Measurements from ENCODE around the gene RITA1.

RITA1 gene

DNA sequence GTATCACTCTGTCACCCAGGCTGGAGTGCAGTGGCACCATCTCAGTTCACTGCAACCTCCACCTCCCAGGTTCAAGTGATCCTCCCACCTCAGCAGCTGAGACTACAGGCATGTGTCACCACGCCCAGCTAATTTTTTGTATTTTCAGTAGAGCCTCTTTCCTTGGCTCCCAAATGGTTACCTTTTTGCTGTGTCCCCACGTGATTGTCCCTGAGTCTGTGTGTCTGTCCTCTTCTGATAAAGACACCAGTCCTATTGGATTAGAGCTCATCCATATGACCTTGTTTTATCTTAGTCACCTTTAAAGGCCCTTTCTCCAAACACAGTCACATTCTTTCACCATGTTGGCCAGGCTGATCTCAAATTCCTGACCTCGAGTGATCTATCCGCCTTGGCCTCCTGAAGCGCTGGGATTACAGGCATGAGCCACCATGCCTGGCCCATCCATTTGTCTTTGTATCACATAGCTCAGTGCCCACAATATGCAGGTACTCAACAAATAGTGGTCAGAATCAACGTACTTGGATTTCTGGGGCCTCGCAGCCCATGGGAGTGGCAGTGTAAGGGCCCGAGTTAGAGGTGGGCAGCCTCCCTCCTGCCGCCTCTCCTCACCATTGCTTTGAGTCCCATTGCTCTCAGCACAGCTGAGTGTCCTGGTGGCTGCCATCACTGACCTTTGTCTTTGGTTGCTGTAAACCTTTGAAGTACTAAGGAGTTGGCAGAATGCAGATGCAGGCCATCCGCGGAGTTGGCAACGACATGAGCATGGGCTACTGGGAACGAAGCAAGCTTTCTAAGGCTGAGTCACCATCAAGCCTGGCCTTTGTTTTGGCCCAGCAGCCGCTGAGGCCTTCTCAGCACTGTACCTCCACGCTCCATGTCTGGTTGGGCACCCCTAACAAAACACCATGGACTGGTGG, 45.1 kb downstream of the RITA1 start:
- no peak for DNase-seq (ENCODE audit: low read depth)

DNA sequence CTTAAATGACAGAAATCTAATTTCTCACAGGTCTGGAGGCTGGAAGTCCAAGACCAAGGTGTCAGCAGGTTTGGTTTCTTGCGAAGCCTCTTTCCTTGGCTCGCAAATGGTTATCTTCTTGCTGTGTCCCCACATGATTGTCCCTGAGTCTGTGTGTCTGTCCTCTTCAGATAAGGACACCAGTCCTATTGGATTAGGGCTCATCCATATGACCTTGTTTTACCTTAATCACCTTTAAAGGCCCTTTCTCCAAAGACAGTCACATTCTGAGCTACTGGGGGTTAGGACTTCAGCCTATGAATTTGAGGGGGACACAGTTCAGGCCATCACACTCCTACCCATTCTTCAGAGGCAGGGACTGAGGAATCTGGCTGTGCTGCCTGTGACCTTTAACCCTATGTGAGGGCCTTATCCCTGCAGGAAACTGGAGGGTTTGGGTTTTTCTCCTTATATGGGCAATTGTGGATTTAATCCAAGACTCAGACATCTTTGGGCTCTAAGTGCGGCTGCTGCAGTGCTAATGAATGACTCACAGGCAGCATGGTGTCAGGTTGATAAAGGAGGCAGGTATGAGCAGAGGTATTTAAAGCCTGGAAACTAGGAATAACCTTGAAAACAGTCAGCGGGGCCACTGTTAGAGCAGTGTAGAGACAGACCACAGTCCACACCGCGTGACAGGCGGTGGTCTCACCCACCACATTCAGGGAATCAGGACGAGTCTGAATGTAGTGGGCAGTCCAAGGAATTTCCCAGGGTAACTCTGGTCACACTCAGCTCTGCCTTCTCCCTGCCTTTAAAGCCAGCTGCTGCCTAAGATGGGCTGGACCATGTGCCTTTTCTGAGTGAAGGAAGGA, 45.9 kb downstream of the RITA1 start:
- DNase-seq (ENCODE audit: low read depth): no peak

DNA sequence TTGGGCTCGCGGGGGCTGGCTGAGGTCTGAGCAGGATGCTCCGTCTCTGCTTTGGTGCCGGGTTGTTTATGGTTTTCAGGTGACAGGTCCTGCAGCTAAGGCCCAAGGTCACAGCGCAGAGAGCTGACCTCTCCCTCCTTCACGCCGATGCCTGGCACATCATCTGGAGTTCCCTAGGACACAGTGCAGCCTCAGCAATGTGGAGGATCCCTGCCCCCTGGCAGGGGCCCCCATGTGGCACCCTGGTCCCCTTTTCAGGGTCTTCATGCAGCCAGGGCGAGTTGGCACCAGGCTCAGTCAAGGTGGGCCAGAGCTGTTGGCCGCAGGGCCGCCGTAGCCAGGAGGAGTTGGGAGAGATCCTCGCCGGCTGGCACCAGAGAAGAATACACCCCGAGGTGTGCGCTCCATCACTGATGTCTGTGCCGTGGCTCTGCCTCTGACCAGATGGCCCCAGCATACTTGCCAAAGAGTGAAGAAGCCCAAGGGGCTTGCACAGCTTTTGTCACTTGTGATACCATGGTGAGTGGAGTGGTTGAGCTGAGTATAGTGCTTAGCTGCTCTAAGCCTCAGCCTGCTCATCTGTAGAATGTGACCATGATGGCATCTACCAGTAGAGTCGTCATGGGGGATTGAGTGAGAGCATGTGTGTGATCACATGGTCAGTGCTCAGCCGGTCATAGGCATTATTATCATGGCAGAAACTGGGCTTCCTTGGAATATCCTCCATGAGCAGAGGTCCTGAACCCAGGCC, 46.7 kb downstream of the RITA1 start:
- DNase-seq (ENCODE audit: low read depth): no peak

DNA sequence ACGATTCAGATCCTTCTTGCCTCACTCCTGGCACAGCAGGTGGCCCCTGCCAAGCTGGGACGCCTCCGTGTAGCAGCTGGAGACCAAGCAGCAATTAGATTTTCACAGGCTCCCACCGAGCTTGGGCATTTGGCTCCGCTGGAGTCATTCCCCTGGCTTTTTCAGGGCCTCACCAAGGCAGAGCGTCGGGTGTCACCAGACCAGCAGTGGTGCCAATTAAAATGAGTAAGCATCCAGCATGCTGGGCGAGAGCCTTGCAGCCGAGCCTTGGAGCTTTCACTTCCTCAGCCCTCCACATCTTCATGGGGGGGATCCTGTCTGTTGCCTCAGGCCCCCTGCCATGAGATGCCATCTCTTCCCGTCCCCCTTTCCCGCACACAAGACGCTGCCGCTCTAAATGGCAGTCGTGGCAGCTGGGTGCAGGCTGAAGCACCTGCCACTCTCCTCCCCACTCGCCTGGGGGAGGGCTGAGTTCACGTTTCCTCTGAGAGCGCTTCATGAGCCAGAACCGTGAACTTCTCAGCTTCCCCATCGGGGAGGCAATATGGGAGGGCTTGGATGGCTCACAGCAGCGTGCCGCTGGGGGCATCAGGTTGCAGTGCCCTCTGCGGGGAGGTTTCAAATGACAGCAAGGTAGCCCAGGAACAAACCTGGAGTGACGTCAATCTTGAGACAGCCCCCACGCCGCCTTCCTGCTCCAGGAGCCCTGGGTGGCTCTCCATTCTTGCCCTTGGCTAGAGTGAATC, 47.5 kb downstream of the RITA1 start:
- DNase-seq (ENCODE audit: low read depth): no peak

DNA sequence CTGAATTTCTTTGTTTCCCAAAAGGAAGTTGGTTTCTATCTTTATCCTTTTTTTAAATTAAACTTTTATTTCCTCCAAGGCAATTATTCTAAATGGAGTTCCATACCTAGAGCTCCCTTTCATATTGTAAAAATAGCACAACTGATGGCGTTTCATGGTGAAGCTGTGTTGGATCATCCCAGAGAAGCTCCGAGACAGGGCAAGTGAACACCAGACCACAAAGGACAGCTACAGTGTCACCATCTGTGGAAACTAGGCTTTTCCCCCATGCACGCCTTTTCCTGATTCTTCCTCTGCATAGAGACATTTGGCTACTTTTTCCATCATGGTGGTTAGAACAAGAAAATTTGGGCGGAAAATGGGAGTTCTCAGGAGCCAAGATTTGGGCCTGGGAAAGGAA, 48.4 kb downstream of the RITA1 start:
- no peak for DNase-seq (ENCODE audit: low read depth)

DNA sequence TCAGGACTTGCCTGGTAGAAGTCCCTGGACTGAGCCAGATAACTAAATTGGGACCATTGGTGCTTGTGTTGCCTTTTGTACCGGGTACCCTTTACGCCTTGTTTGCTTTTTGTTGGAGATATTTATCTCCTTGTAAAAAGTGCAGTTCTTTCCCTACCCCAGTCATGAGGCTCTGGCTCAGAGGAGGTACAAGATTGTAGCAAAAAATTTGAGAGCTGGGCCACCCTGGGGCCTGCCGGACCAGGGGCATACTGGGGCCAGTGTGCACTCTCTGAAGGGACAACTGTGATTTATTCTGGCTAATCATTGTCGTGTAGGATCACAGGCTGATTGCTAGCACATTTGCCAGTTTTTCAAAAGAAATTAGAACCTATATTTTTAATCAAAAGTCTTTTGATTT, 49.0 kb downstream of the RITA1 start:
- no peak for DNase-seq (ENCODE audit: low read depth)

DNA sequence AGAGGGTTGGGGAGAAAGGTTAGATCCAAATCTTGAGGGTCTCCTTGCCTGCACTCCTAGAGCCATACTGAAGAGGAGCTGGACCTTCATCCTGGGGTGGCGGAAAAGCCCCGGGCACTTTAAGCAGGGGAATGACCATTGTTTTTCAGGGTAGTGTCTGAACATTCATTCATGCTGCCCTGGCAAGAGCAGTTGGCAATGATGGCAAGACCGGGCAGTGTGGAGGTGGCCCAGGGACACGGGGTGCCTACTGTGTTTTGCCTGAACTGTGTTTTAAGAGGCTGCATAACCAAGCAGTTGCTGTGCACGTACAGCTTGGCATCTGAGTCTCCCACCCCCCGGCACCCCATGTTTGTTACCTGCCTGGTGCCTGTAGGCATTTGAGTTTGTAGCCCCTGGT, 50.5 kb downstream of the RITA1 start:
- DNase-seq (ENCODE audit: low read depth): no peak

DNA sequence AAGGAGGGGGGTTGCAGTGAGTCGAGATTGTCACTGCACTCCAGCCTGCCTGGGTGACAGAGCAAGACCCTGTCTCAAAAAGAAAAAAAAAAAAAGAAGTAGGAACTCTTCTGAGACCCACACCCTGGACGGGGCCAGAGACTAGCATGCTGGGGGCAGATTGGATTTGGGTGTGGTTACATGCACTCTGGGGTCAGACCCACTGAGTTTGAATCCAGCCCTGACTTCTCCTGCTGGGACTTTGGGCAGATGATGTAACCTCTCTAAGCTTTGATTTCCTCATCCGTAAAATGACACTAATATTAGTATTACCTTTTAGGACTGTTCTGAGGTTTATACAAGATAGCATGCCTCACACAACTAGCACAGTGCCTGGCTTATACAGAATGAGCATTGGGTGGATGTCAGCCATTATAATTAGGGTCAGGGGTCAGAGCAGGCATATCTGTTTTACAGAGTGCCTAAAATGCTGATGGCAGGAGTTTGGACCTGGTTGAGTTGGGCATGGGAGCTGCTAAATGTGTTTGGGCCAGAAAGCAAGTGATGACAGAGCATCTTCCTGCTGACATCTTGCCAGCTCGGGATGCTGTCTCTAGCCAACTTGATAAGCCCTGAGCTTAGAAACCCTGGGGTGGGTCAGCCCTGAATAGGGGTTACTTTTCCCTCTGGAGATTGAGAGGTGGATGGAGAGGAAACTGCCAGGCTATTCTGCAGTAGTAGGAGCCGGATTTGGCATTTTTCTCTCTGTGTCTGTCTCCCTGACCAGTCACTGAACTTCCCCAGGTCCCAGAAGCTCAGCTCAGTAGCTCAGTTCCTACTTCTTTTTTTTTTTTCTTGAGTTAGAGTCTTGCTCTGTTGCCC, 51.2 kb downstream of the RITA1 start:
- no peak for DNase-seq (ENCODE audit: low read depth)

DNA sequence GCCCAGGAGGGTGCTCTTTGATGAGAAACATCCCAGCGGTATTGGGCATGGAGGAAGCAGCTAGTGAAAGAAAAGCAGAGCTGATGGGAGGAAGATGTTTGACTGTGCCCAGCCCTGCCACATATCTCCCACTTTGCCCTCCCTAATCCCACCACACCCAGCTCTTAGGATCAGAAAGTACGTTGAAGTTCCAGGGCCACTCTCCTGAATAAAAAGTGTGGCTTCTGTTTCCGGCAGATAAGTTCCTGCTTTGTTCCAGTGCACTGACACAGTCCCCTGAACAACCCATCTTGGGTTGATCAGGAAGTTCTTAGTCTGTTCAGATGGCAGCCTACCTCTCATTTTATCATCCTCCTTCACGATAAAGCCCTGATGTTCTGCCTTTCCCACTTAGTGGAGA, 52.2 kb downstream of the RITA1 start:
- DNase-seq (ENCODE audit: low read depth): no peak

DNA sequence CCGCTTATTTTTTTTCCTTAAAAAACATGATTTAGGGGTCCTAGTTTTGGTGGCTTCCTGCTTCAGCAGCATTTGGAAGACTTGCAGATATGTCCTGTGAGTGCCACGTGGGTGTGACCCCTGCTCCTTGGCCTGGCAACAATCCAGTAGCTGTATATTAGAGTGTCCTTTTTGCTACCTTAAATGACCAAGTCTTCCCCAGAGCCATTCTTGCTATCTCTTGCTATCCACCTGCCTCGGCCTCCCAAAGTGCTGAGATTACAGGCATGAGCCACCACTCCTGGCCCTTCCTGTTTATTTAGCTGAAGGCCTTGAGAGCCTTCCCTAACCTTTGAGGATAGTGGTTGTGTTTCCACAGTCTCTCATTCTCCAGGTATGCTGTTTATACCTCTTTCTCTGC, 52.8 kb downstream of the RITA1 start:
- DNase-seq (ENCODE audit: low read depth): no peak

DNA sequence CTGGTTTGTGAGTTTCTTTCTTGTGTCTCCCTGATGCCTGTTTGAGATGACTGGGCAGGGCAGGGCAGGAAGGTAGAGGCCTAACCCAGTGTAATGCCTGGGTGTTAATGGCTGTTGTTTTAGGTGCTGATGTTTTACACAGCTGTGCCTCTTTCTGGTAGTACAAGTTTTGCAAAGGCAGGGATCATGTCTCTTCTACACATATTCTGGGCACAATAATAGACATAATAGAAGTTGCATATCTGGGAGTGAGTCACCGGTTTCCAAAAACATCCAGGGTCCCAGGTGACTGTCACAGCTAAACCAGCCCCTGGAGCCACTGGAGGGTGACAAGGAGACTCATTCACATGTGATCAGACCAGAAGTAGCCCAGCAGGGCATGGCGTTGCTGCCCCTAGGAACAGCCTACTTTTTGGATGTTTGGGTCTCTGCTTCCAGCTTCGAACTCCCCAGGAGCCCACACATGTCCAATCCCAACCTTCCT, 53.8 kb downstream of the RITA1 start:
- DNase-seq (ENCODE audit: low read depth): no peak

DNA sequence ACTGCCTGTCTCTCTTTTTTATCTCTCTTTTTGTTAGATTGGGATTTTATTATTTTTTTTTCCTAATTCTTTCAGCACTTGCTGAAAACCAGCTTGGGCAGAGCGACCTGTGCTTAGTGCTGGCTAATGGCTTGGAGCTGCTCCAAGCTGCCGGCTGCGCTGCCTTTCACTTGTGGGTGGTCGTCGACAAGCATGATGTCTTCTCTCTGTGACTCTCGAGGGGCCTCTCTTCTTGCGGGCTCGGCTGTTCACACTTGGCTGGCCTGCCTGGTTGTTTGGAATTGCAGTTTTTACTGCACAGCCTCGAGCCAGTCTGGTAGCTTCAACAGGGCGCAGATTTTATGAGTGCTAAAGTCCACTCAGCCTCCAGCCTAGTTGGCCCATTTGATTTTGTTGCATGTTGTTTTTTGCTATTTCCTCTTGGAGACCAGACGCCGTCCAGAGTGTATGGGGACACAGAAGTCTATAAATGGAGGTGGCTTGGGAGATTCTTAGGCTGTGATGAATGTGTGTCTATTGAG, 54.4 kb downstream of the RITA1 start:
- DNase-seq (ENCODE audit: low read depth): no peak

DNA sequence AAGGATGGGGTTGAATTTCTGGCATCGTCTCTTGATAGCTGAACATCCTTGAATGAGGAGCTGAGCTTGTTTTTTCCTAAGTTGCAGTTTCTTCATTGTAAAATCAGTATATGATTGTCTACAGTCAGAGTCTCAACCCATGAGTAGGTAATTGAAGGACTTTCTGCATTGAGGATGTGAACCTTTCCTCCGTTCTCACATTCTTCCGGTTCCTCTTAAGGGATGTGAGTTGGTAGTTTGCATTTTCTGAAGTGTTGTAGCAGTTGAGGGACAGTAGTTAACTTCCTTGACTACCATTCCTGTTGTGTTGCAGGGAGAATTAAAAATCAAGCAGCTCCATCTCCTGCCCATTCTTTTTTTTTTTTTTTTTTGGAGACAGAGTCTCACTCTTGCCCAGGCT, 54.9 kb downstream of the RITA1 start:
- DNase-seq (ENCODE audit: low read depth): no peak

DNA sequence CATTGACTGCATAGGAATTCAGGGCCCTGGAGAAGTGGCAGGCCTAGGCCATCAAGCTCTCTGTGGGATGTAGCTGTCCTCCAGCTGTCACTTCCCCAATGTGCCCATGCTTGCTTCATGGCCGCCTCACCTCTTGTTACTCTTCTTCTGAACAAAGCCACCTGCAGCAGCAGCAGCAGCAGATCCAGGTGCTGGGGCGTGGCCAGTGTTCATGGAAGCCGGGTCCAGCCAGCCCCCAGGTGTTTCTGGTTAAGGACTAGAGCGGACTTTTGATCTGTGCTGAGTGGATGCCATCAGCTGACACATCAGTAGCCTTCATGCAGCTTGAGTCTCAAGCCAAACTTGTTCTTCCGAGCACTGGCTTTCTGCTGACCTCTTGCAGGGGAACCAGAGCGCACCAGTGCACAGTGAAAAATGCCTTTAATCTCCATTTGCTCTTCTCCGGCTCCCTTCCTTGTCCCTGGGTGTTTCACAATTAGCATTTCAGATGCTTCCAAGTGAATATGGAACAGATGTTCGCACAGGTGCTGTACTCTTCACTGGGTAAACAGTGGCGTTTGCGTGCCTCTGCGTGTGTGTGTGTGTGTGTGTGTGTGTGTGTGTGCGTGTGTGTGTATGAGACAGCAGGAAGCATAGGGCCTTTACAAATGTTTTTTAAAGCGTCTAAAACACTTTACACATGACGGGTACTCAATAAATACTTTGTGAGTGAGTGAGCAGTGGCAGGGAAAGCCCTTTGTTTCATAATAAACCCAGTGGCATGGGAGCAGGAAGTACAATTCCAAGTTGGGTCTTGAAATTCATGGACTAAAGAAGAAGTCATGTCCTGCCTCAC, 55.9 kb downstream of the RITA1 start:
- peak; percentile 93 for DNase-seq (ENCODE audit: low read depth)

Measured in GM04504 (cell line).